Measurements from ENCODE around the gene PLEKHM1. TPM values are rescaled to one million over a fixed set of nuclear protein-coding genes. Genes with fewer than 3 reads are reported as not detected.
A peak's percentile ranks its signal among the peaks of the same experiment; 100 is the strongest.
"Not testable (repeated sequence)": the region's sequence is repeated elsewhere in the genome, so short reads cannot be mapped to it uniquely, and the experiment has no call there.

PLEKHM1 gene
- polyA plus RNA-seq, 1 experiment, result 18.2 TPM

DNA sequence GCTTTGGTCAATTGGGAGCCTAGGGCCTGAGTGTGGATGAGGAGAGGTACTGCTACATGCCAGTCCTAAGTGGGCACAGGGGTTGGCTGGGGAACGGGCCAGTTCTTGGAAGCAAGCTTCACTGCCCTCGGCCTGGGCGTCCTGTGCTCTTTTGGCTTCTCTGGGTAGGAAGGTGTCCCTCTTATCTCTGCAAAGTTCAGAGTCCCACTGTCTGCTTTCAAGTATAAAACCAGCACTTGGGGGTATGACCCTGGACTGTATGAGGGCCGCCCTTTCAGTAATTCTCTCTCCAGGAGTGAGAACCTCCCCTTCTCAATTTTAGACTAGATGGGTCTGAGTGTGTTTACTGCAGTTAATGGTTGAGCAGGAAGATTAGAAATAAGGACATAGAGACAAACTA is 1.6 kb upstream of the PLEKHM1 start:
- CTCF ChIA-PET; H3K27ac ChIP-seq (ENCODE audit: low read depth, low read length); H3K4me3 ChIP-seq (ENCODE audit: low read depth, low read length); DNase-seq (ENCODE audit: low read depth, low spot score); POLR2A ChIA-PET; H3K27me3 ChIP-seq (ENCODE audit: control insufficient read depth, insufficient read depth, low read length); H3K9me3 ChIP-seq (ENCODE audit: control insufficient read depth, insufficient read depth, low read length): not testable (repeated sequence)

DNA sequence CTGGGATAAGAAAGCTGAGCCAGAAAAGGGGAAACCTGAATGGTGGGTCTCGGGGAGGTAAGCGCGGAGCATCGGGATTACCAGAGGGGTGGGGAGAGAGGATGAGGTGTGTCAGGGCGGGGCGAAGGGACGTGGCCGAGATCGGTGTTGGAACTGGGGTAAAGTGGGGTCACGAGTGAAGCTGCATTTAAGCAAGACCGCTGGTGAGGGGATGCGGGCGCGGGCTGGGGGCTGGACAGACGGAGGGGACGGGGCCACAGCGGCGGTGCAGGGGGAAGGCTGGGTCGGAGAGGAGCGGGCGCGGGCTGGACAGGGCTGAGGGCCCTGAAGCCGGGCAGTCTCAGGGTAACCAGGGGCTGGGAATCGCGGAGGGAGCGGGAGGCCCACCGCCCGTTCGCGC is 323 bp downstream of the PLEKHM1 start:
- DNase-seq (ENCODE audit: low read depth, low spot score); H3K9me3 ChIP-seq (ENCODE audit: control insufficient read depth, insufficient read depth, low read length); POLR2A ChIA-PET; H3K27me3 ChIP-seq (ENCODE audit: control insufficient read depth, insufficient read depth, low read length); CTCF ChIA-PET: not testable (repeated sequence)
- peak overlapping the region; percentile 11 for H3K27ac ChIP-seq (ENCODE audit: low read depth, low read length)
- peak overlapping the region; percentile 66 for H3K4me3 ChIP-seq (ENCODE audit: low read depth, low read length)

DNA sequence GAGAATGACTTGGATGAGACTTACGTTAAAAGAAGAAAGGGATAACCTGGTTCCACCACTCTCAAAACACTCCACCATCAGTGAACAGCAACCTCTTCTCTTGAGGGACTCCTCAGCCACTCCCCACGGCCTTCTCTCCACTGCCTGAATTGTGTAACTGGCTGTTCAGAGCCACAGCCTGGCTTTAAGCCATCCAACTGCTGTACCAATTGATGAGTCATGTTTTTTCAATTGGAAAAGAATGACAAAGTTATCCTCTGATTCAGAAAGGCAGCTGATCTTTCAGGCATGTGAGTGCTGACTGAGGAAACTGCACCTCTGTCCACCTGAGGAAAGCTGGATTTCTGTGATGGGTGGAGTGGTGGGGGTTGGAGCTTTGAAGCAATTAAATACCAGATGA is 2.8 kb downstream of the PLEKHM1 start:
- H3K4me3 ChIP-seq (ENCODE audit: low read depth, low read length); H3K27me3 ChIP-seq (ENCODE audit: control insufficient read depth, insufficient read depth, low read length); H3K9me3 ChIP-seq (ENCODE audit: control insufficient read depth, insufficient read depth, low read length); POLR2A ChIA-PET; CTCF ChIA-PET: not testable (repeated sequence)
- DNase-seq (ENCODE audit: low read depth, low spot score), result peak; percentile 53
- peak overlapping the region; percentile 80 for H3K27ac ChIP-seq (ENCODE audit: low read depth, low read length)

DNA sequence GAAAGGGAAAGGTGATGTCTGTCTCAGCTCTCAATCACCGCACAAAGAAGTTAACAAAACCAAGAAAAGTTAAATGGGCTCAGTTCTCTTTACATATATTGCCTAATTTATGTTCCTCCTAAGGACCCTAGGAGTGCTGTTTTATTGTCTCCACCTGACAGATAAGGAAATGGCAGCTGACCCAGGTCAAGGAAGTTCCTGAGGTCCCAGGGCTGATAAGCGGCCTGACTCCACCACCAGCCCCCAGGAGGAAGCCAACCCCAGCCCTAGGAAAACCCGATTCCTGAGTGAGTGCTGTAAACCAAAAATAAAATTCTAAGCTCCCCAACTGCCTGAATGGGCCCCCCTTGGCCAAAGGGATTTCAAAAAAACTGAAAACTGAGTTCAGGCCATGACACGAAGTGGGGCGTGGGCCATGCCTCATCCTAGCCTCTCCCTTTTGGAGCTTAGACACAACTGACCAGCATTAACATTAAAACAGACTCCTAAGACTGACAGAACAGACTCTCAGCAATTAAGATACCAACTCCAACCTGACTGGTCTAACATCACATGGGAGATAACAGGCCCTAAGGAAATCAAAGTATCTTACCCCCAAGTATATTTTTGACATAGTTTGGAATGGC is 6.8 kb downstream of the PLEKHM1 start:
- POLR2A ChIA-PET; CTCF ChIA-PET; H3K9me3 ChIP-seq (ENCODE audit: control insufficient read depth, insufficient read depth, low read length); H3K27ac ChIP-seq (ENCODE audit: low read depth, low read length); H3K4me3 ChIP-seq (ENCODE audit: low read depth, low read length); H3K27me3 ChIP-seq (ENCODE audit: control insufficient read depth, insufficient read depth, low read length); DNase-seq (ENCODE audit: low read depth, low spot score): not testable (repeated sequence)

DNA sequence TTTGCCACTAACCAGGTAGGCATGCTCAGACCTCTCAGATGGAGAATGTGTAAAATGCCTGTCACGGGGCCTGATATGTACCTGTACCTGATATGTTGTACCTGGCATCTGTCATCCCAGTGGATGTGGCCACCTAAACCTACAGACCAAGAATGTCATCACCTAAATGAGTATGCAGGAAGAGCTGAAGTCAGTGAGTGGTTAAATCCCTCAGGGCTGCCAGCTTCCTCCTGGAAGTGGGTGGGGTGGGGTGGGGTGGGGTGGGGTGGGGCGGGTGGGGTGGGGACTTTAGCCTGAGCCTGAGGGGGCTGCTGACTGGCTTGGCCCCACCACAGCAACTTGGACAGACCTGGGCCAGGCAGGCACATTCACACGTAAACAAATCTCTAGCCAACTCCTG is 7.3 kb downstream of the PLEKHM1 start:
- H3K9me3 ChIP-seq (ENCODE audit: control insufficient read depth, insufficient read depth, low read length); H3K27me3 ChIP-seq (ENCODE audit: control insufficient read depth, insufficient read depth, low read length); H3K4me3 ChIP-seq (ENCODE audit: low read depth, low read length); H3K27ac ChIP-seq (ENCODE audit: low read depth, low read length); CTCF ChIA-PET; POLR2A ChIA-PET; DNase-seq (ENCODE audit: low read depth, low spot score): not testable (repeated sequence)

DNA sequence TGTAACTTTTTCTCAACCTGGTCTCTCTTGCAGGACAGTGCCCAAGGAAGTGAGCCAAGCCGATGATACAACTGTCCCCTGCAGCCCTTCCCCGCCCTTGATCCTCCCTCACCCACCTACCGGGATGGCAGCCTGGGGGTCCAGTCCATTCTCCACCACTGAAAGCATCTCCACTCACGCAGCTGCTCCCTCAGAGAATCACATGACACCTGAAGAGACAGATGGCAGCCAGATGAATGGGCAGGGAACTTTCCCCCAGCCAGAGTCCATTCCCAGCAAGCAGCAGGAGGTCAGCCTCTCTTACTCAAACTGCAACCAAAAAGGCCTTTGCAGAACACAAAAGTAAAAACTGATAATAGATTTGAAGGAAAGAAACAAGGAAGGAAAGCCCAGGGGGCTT is 8.2 kb downstream of the PLEKHM1 start:
- H3K9me3 ChIP-seq (ENCODE audit: control insufficient read depth, insufficient read depth, low read length); DNase-seq (ENCODE audit: low read depth, low spot score); H3K27me3 ChIP-seq (ENCODE audit: control insufficient read depth, insufficient read depth, low read length); H3K27ac ChIP-seq (ENCODE audit: low read depth, low read length); CTCF ChIA-PET; POLR2A ChIA-PET; H3K4me3 ChIP-seq (ENCODE audit: low read depth, low read length): not testable (repeated sequence)

DNA sequence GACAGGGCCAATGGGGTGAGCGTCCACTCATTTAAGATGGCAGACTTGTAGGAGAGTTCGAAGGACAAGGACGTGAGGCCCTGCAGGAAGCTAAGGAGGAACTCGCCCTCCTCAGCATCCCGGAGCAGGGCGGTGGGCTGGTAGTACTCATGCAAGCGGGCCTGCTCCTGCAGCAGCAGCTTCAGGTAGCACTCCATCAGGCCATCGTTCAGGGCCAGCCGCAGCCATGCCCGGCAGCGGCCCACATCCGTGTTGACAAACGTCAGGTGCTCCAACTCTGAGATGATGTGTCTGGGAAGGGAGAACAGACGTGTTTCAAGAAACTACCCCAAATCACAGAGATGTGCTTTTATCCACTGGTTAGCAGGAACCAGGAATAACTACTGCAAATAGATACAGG is 15.1 kb downstream of the PLEKHM1 start:
- H3K9me3 ChIP-seq (ENCODE audit: control insufficient read depth, insufficient read depth, low read length); DNase-seq (ENCODE audit: low read depth, low spot score); H3K27me3 ChIP-seq (ENCODE audit: control insufficient read depth, insufficient read depth, low read length); H3K4me3 ChIP-seq (ENCODE audit: low read depth, low read length); H3K27ac ChIP-seq (ENCODE audit: low read depth, low read length); POLR2A ChIA-PET; CTCF ChIA-PET: not testable (repeated sequence)

DNA sequence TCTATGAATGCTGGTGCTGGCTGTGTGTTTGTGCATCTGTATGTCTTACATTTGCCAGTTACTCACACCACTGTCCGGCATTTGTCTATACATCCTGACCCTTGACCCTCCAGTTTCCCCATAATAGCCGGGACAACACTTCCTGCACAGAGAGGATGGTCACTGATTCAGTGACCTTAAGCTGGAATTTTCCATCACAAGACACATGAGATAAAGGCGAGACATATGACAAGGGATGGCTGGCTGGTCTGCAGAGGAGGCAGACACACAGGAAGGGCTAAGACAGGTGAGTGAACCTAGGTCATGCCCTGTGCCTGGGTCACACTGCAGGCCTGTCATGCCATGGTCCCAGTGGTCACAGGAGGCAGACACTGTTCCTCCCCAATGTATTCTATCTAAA is 18.3 kb downstream of the PLEKHM1 start:
- H3K27me3 ChIP-seq (ENCODE audit: control insufficient read depth, insufficient read depth, low read length); CTCF ChIA-PET; H3K9me3 ChIP-seq (ENCODE audit: control insufficient read depth, insufficient read depth, low read length); DNase-seq (ENCODE audit: low read depth, low spot score); POLR2A ChIA-PET; H3K27ac ChIP-seq (ENCODE audit: low read depth, low read length); H3K4me3 ChIP-seq (ENCODE audit: low read depth, low read length): not testable (repeated sequence)

DNA sequence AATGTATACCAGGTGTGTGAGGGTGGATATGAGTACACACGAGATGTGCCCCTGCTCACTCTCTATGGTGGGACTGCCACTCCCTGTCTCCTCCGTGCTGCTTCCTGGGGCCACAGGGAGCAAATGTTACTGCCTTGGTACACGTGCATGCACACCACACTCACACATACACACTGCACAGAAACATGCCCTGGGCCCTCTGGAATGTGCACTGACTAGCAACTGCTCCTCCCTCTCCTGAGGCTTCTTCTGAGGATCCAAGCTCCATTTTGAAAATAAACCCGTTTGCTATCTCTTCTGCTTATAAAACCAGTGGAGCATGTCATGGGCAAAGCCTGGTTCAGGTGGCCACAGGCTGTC is 21.3 kb downstream of the PLEKHM1 start:
- DNase-seq (ENCODE audit: low read depth, low spot score); H3K27me3 ChIP-seq (ENCODE audit: control insufficient read depth, insufficient read depth, low read length); H3K27ac ChIP-seq (ENCODE audit: low read depth, low read length); H3K9me3 ChIP-seq (ENCODE audit: control insufficient read depth, insufficient read depth, low read length); H3K4me3 ChIP-seq (ENCODE audit: low read depth, low read length); CTCF ChIA-PET; POLR2A ChIA-PET: not testable (repeated sequence)

DNA sequence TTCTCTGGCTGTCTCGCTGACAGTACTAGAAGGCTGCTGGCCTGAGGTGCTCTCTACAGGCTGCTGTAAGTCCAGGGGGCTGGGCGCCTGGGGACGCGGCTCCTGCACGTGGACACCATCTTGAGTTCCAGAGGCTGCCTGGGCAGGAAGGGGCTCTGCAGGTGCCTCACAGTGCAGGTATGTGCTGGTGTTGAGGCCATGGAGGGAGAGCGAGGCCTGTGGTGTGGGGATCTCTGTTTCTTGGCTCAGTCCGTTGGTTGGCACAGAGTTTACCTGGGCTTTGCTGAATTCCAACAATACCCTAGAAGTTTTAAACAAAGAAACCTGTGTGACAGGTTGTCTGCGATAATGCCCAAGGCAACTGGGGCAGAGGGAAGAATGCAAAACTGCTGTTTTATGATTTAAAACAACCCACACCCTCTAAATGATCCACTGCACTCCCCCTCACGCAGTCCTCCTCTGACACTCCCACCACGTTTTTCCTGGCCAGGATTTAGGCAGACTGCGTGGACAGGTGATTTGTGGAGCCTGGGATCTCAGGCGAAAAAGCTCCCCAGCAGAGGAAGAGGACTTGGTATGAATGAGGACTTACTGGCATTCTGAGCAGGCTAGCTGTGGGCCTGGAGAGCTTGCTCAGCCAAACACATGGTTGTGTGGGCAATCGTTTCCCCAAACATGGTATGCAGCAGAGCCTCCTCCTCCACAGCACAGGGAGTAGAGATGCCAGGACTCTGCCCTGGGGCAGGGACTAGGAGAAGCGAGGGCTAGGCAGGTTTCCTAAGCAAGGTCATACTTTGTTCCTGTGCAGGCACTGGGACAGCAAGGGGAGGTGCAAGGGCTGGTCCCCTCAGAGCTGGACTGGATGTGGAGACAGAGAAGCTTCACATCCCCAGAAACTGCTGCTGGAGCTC is 22.0 kb downstream of the PLEKHM1 start:
- DNase-seq (ENCODE audit: low read depth, low spot score); H3K27ac ChIP-seq (ENCODE audit: low read depth, low read length); POLR2A ChIA-PET; H3K4me3 ChIP-seq (ENCODE audit: low read depth, low read length); CTCF ChIA-PET; H3K27me3 ChIP-seq (ENCODE audit: control insufficient read depth, insufficient read depth, low read length); H3K9me3 ChIP-seq (ENCODE audit: control insufficient read depth, insufficient read depth, low read length): not testable (repeated sequence)

DNA sequence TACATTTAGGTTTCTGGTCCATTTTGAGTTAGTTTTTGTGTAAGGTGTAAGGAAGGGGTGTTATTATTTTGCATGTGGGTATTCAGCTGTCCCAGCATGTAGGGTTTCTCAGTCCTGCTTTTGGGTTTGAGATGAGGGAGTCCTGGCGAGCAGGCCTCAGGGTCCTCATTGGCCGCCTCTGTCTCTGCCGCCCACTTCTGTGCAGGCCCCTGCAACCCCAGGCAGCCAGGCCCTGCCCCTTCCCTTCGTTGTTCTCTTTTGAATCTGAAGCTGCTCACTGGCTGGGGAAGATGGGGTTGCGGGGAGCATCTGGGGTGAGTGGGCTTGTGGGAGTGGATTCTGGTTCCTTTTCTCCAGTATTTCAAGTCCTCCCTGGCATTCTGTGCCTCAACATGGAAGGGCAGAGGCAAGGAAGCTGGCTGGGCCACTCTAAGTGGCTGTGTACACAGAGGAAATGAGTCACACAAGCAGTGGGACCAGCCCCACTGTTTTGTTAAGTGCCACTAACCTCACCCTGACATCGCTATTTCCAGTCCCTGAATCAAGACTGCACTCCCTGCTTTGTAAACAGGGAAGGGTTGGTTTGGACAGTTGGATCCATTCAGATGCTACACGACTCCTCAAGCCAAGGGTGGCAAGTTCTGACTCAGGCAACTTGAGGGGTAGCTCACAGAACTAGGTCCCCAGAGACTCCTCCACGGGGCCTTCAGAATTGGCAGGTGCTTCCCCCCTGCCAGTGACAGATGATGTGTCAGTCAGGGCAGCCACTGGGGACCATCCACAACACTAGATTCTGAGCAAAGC is 28.8 kb downstream of the PLEKHM1 start:
- H3K27me3 ChIP-seq (ENCODE audit: control insufficient read depth, insufficient read depth, low read length); H3K9me3 ChIP-seq (ENCODE audit: control insufficient read depth, insufficient read depth, low read length); H3K4me3 ChIP-seq (ENCODE audit: low read depth, low read length); CTCF ChIA-PET; POLR2A ChIA-PET; DNase-seq (ENCODE audit: low read depth, low spot score): not testable (repeated sequence)
- H3K27ac ChIP-seq (ENCODE audit: low read depth, low read length), result peak overlapping the region; percentile 21

DNA sequence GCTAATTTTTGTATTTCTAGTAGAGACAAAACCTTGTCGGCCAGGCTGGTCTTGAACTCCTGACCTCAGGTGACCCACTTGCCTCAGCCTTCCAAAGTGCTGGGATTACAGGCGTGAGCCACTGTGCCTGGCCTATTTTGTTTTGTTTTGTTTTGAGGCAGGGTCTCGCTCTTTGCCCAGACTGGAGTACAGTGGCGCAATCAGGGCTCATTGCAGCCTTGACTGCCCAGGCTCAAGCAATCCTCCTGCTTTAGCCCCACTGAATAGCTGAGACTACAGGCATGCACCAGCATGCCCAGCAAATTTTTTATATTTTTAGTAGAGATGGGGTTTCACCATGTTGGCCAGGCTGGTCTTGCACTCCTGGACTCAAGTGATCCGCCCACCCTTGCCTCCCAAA is 30.1 kb downstream of the PLEKHM1 start:
- POLR2A ChIA-PET, result not testable (repeated sequence)

More for the DNA sequence above, 30.1 kb downstream of the PLEKHM1 start:
- H3K27me3 ChIP-seq (ENCODE audit: control insufficient read depth, insufficient read depth, low read length); H3K9me3 ChIP-seq (ENCODE audit: control insufficient read depth, insufficient read depth, low read length); CTCF ChIA-PET; H3K4me3 ChIP-seq (ENCODE audit: low read depth, low read length); H3K27ac ChIP-seq (ENCODE audit: low read depth, low read length); DNase-seq (ENCODE audit: low read depth, low spot score): not testable (repeated sequence)
